ENCODE measurements around the gene ALK. TPM values are rescaled to one million over a fixed set of nuclear protein-coding genes. Genes with fewer than 3 reads are reported as not detected.

Gene ALK
- total and polyA plus RNA-seq, 7 donors, result 0.31 to 2.9 (median 1.2) TPM; not detected in 1

- WGBS, 2 donors, result 78 to 91% methylated on average over 3 of the region's 3 CpGs
- Histone ChIP-seq H3K27ac (no peak overlapping the region), H3K36me3 (no peaks in the 10 kb centered on the region), H3K4me3 (no peak overlapping the region), H3K27me3 (no peaks in the 10 kb centered on the region), H3K9me3 (no peaks in the 10 kb centered on the region), H3K4me1 (no peaks in the 10 kb centered on the region)
- intact Hi-C loops (cut with DNase I), result no loop called here
- TF ChIP-seq POLR2A (IDR thresholded peaks at IDR 0.05) (no peak), POLR2AphosphoS5 (IDR thresholded peaks at IDR 0.05) (no peak), CTCF (IDR thresholded peaks at IDR 0.05) (no peak), EP300 (IDR thresholded peaks at IDR 0.05) (no peak)
- no peak for DNase-seq
These were observed 308.3 kb downstream of the ALK start for GRCh38 chr2:29613067-29613466.

- 89 to 90% methylated on average over 4 of the region's 4 CpGs for WGBS, 2 donors
- DNase-seq, result no peak
- no peak overlapping the region for H3K27ac ChIP-seq
- H3K9me3 ChIP-seq, result no peaks in the 10 kb centered on the region
- H3K27me3 ChIP-seq, result no peaks in the 10 kb centered on the region
- H3K4me3 ChIP-seq, result no peak overlapping the region
- TF ChIP-seq EP300 (IDR thresholded peaks at IDR 0.05) (no peak), POLR2A (IDR thresholded peaks at IDR 0.05) (no peak), CTCF (IDR thresholded peaks at IDR 0.05) (no peak), POLR2AphosphoS5 (IDR thresholded peaks at IDR 0.05) (no peak)
- no peaks in the 10 kb centered on the region for H3K4me1 ChIP-seq
- no peaks in the 10 kb centered on the region for H3K36me3 ChIP-seq
- intact Hi-C loops (cut with DNase I), result no loop called here
These were observed 308.8 kb downstream of the ALK start for GRCh38 chr2:29612568-29612967.

GRCh38 chr2:29611850-29612249 lies 309.5 kb downstream of the ALK start:
- Histone ChIP-seq H3K36me3 (no peaks in the 10 kb centered on the region), H3K9me3 (no peaks in the 10 kb centered on the region), H3K27me3 (no peaks in the 10 kb centered on the region), H3K4me1 (no peaks in the 10 kb centered on the region), H3K4me3 (no peak overlapping the region), H3K27ac (no peak overlapping the region)
- TF ChIP-seq POLR2A (IDR thresholded peaks at IDR 0.05) (no peak), CTCF (IDR thresholded peaks at IDR 0.05) (no peak), POLR2AphosphoS5 (IDR thresholded peaks at IDR 0.05) (no peak), EP300 (IDR thresholded peaks at IDR 0.05) (no peak)
- intact Hi-C loops (cut with DNase I), result no loop called here
- no peak for DNase-seq
- WGBS, 2 donors, result 69 to 84% methylated on average over 5 of the region's 5 CpGs

- intact Hi-C loops (cut with DNase I), result no loop called here
- Histone ChIP-seq H3K36me3 (no peaks in the 10 kb centered on the region), H3K4me3 (no peak overlapping the region), H3K9me3 (no peaks in the 10 kb centered on the region), H3K4me1 (no peaks in the 10 kb centered on the region), H3K27me3 (no peaks in the 10 kb centered on the region), H3K27ac (no peak overlapping the region)
- 37 to 74% methylated on average over 2 of the region's 2 CpGs for WGBS, 2 donors
- TF ChIP-seq EP300 (IDR thresholded peaks at IDR 0.05), result no peak
- TF ChIP-seq CTCF (IDR thresholded peaks at IDR 0.05), result no peak
- TF ChIP-seq POLR2A (IDR thresholded peaks at IDR 0.05), result no peak
- no peak for TF ChIP-seq POLR2AphosphoS5 (IDR thresholded peaks at IDR 0.05)
- DNase-seq, result no peak
These were observed 310.1 kb downstream of the ALK start for GRCh38 chr2:29611261-29611660.

GRCh38 chr2:29610569-29610968 lies 310.8 kb downstream of the ALK start:
- Histone ChIP-seq H3K36me3 (no peaks in the 10 kb centered on the region), H3K27ac (no peak overlapping the region), H3K9me3 (no peaks in the 10 kb centered on the region), H3K27me3 (no peaks in the 10 kb centered on the region), H3K4me3 (no peak overlapping the region), H3K4me1 (no peaks in the 10 kb centered on the region)
- intact Hi-C loops (cut with DNase I), result no loop called here
- TF ChIP-seq POLR2A (IDR thresholded peaks at IDR 0.05) (no peak), CTCF (IDR thresholded peaks at IDR 0.05) (no peak), EP300 (IDR thresholded peaks at IDR 0.05) (no peak), POLR2AphosphoS5 (IDR thresholded peaks at IDR 0.05) (no peak)
- no peak for DNase-seq
- 94 to 98% methylated on average over 3 of the region's 3 CpGs for WGBS, 2 donors

Measured in sigmoid colon (tissue), 7 donors.